Uterus (tissue), 4 donors: ENCODE results near the gene QRICH2. TPM values are rescaled to one million over a fixed set of nuclear protein-coding genes. Genes with fewer than 3 reads are reported as not detected.

ENCODE experiments used
- DNase-seq, 2 donors: peaks; one replicate each; pipeline ENCODE4 v3.0.0-alpha.2; 2019 to 2020
- H3K27ac ChIP-seq, 2 donors: fragments of 200-600 bp; sonication (generic); 1 replicate in 1 of 2; 2 replicates in 1 of 2; pipeline ENCODE4 v1.5.1; 2016 to 2018
- H3K27me3 ChIP-seq, 2 donors: fragments of 200-600 bp; sonication (generic); one replicate each; pipeline ENCODE4 v1.5.1; 2018 to 2019; ENCODE audit warnings: control low read depth in 1 of 2
- H3K36me3 ChIP-seq, 2 donors: fragments of 200-600 bp; sonication (generic); one replicate each; pipeline ENCODE4 v1.5.1; 2019; ENCODE audit warnings: control low read depth in 1 of 2
- H3K4me1 ChIP-seq, 2 donors: fragments of 200-600 bp; sonication (generic); one replicate each; pipeline ENCODE4 v1.5.1; 2018 to 2019; ENCODE audit warnings: control low read depth in 1 of 2
- H3K4me3 ChIP-seq, 2 donors: fragments of 200-600 bp; sonication (generic); 1 replicate in 1 of 2; 2 replicates in 1 of 2; pipeline ENCODE4 v1.5.1; 2018 to 2019; ENCODE audit warnings: mild to moderate bottlenecking in 1 of 2
- H3K9me3 ChIP-seq, 2 donors: fragments of 200-600 bp; sonication (generic); one replicate each; pipeline ENCODE4 v1.5.1; 2019; ENCODE audit warnings: control low read depth in 1 of 2
- CTCF ChIP-seq, 4 experiments: fragments of 200-600 bp in 2 of 4; fragments of 450-650 bp in 2 of 4; sonication (generic) in 2 of 4; IDR thresholded peaks; one replicate each; pipeline ENCODE4 v1.5.1; 2016 to 2019; ENCODE audit warnings: antibody characterized with exemption in 4 of 4, mild to moderate bottlenecking in 2 of 4, moderate library complexity in 1 of 4
- POLR2A ChIP-seq, 2 donors: fragments of 450-650 bp; IDR thresholded peaks; one replicate each; pipeline ENCODE4 v1.6.1; 2016; ENCODE audit warnings: antibody characterized with exemption in 2 of 2, mild to moderate bottlenecking in 1 of 2, moderate library complexity in 1 of 2
- intact Hi-C: fragments of 100-400 bp; cut with DNase I; formaldehyde crosslinking; loops from one replicate; pipeline ENCODE4 v1.15.1; 2023; ENCODE audit warnings: low total_unique reads
- total RNA-seq, 4 donors: library from RNA; depleted of rRNA in 3 of 4; stranded (reverse); fragments of >200 nt in 3 of 4; gene quantifications; one replicate each; pipeline versions ENCODE4 v1.1.0 to v1.2.4, GENCODE V29; 2014 to 2023
- donor health status: DM: yes; HTN: yes; CAD: no.

The QRICH2 gene
- total RNA-seq, 4 donors from 2014 or later: under 0.01 to 7.2 (median 4.4) TPM

- no peak for DNase-seq
- Histone ChIP-seq H3K4me1 (no peaks in the 10 kb centered on the region), H3K36me3 (no peaks in the 10 kb centered on the region)
Measured at GRCh38 chr17:76296889-76297288, 11.2 kb downstream of the QRICH2 start.

DNA sequence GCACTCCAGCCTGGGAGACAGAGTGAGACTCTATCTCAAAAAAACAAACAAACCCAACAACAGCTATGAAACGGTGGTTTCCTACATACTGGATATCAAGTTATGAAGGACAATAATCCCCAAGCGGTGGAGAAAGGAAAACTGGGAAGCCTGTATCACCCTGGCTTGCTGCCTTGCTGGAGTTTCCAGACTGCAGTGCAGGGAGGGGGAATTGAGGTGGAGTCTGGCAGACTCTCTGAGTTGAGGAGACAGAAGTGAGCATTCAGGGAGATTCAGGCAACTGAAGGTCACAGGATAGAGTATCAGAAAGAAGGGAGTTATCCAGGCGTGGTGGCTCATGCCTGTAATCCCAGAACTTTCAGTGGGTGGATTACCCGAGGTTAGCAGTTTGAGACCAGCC, 11.9 kb downstream of the QRICH2 start:
- Histone ChIP-seq H3K27me3 (no peaks in the 10 kb centered on the region), H3K4me3 (no peak overlapping the region), H3K27ac (no peak overlapping the region), H3K4me1 (no peaks in the 10 kb centered on the region), H3K9me3 (no peaks in the 10 kb centered on the region), H3K36me3 (no peaks in the 10 kb centered on the region)
- TF ChIP-seq POLR2A (IDR thresholded peaks at IDR 0.05) (no peak), CTCF (IDR thresholded peaks at IDR 0.05) (no peak)
- no peak for DNase-seq
- intact Hi-C loops: no loop called here

More at GRCh38 chr17:76296889-76297288, 11.2 kb downstream of the QRICH2 start:
- Histone ChIP-seq H3K27me3 (no peaks in the 10 kb centered on the region), H3K9me3 (no peaks in the 10 kb centered on the region), H3K27ac (no peak overlapping the region), H3K4me3 (no peak overlapping the region)
- TF ChIP-seq CTCF (IDR thresholded peaks at IDR 0.05) (no peak), POLR2A (IDR thresholded peaks at IDR 0.05) (no peak)
- intact Hi-C loops: no loop called here

GRCh38 chr17:76293106-76293505, 15.0 kb downstream of the QRICH2 start:
- Histone ChIP-seq H3K36me3 (no peaks in the 10 kb centered on the region), H3K4me1 (no peaks in the 10 kb centered on the region), H3K27ac (no peak overlapping the region), H3K9me3 (no peaks in the 10 kb centered on the region), H3K27me3 (no peaks in the 10 kb centered on the region), H3K4me3 (no peak overlapping the region)
- TF ChIP-seq POLR2A (IDR thresholded peaks at IDR 0.05) (no peak), CTCF (IDR thresholded peaks at IDR 0.05) (no peak)
- intact Hi-C loops: no loop called here
- DNase-seq: no peak

- no peaks in the 10 kb centered on the region for H3K4me1 ChIP-seq
- intact Hi-C loops: no loop called here
- TF ChIP-seq POLR2A (IDR thresholded peaks at IDR 0.05) (no peak), CTCF (IDR thresholded peaks at IDR 0.05) (no peak)
- no peaks in the 10 kb centered on the region for H3K27me3 ChIP-seq
- H3K9me3 ChIP-seq: no peaks in the 10 kb centered on the region
- H3K4me3 ChIP-seq: no peak overlapping the region
- no peak overlapping the region for H3K27ac ChIP-seq
- H3K36me3 ChIP-seq: no peaks in the 10 kb centered on the region
- DNase-seq: no peak
Measured at GRCh38 chr17:76292567-76292966, 15.5 kb downstream of the QRICH2 start.

DNA sequence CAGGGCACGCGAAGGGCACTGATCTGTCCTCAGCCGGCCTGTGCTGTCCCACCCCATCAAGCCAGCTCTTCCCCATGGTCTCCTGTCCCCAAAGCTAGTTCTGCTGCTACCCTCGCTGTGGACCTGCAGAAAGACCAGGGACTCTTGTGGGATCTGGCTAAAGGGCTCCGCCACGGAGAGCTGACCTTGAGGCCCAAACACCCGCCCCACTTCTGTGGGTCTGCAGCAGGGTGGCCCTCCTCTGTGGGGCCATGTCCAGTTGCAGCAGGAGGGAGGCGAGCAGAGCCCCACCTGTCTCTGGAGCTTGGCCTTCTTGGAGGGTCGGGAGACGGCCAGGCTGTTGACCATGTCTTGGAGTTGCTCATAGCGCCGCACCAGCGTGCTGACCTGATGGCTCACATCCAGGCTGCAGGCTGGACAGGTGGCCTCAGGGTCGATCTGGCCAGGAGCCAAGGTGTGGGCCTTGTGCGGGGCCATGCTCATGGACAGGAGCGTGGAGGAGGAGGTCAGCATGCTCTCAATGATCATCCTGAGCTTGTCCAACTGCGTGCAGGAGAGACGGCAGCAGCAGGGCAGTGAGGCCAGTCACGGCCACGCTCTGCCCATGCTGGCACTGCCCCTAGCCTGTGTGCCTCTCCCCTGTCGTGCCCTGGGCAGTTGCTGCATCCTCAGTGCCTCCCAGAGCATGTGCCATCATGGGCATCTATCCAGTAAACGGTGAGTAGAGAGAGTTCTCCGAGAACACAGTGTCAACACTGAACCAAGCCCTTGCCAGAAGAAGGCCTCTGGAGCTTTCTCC, 26.3 kb downstream of the QRICH2 start:
- H3K9me3 ChIP-seq: no peaks in the 10 kb centered on the region
- H3K36me3 ChIP-seq: no peaks in the 10 kb centered on the region
- H3K27me3 ChIP-seq: no peaks in the 10 kb centered on the region
- TF ChIP-seq POLR2A (IDR thresholded peaks at IDR 0.05) (no peak), CTCF (IDR thresholded peaks at IDR 0.05) (no peak)
- no peaks in the 10 kb centered on the region for H3K4me1 ChIP-seq
- no peak overlapping the region for H3K27ac ChIP-seq
- intact Hi-C loops: no loop called here
- DNase-seq: no peak
- no peak overlapping the region for H3K4me3 ChIP-seq
